Fibroblast of the conjunctiva (primary cell): ENCODE data around the gene TXNDC15.
A peak's percentile ranks its signal among the peaks of the same experiment; 100 is the strongest.
"Not testable (repeated sequence)": the region's sequence is repeated elsewhere in the genome, so short reads cannot be mapped to it uniquely, and the experiment has no call there.

Experiments used
- DNase-seq: peaks from one replicate; pipeline ENCODE4 v3.0.0-alpha.2; 2010; ENCODE audit warnings: low read depth

TXNDC15 gene

DNA sequence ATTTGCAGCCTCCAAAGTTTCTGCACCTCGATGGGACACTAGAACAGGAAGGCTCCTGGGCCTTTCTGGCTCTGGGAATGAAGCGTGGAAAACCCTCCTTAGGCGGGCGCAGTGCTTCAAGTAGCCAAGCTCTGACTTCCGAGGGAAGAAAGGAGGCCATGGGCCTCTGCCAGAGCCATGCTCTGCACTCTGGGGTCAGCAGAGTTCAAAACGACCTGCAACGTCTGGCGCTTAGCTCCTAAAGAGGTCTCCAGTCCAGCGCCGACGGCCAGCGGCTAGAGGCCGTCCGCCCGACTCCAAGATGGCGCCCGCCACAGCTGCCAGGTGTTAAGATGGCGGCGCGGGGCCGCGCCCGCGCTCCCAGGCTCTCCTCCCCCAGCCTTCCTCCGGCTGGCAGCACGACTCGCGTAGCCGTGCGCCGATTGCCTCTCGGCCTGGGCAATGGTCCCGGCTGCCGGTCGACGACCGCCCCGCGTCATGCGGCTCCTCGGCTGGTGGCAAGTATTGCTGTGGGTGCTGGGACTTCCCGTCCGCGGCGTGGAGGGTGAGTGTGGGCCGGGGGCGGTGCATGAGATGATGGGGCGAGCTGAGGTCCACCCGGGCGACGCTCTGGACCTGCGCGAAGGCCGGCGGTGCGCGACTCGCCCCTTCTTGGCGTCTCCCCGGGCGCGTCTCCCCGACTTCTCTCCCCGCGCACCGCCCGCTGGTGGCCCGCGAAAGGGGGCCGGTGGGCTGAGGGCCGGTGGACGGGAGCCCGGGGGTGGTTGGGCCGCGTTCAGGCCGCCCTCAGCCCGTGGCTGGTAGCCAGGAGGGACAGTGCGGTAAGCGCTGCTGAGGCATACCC lies at the start of gene TXNDC15:
Gene TXNDC15, plus strand, starts transcription at position 385 of the 844 bp plus-strand sequence. Its CDS starts 57 bp downstream, at position 442.
- DNase-seq: peak; percentile 75

GRCh38 chr5:134824681-134825080 lies 49.5 kb upstream of the TXNDC15 start:
- DNase-seq: no peak

DNA sequence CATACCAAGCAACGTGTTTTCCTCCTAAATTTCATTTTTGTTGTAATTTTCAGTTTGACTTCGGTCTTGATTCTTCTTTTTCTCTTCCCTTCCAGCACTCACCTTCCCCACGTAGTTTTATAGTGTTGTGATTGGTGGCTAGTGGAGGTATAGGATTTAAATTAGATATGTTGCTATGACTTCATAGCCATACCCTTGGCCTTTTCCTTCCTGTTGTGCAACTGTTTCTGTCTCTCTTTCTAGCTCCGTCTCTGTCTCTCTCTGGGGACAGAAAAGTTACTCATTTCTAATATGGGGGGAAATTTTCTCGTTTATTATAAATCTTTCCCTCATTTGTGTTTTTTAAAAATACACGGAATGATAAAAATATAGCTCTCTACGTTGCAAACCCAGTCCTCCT lies 49.0 kb upstream of the TXNDC15 start:
- no peak for DNase-seq

DNA sequence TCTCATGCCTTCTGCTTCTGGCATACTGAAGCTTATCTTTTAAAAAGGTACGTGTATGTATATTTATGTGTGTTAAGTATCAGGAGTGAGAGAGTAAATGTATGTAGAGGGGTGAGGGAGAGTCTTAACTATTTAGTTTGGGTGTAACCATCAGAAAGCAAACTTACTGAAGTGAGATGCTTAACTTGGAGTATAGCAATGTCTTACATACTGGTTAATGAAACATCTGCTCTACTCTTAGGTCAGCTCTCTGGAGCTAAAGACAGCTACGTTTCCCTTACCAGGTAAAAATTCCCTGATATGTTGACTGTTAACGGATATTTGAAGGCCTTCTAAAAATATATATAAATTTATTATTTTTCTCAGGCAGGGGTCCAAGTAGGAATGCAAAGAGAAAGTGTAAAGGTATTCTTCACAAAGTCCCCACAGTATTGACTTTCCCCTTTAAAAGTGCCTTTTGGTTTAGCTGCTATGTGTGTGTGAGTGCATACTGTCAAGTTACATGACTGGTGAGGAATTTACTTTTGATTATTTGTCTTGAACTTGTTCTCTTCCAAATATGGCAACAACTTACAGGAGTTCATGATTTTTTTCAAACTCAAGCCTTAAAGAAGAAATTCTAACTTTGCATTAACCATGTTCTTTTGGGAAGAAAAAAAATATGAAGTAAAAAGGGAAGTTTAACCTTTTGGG lies 40.7 kb upstream of the TXNDC15 start:
- no peak for DNase-seq

- no peak for DNase-seq
These were observed 38.5 kb upstream of the TXNDC15 start for GRCh38 chr5:134835623-134836022.

GRCh38 chr5:134837530-134838181 lies 36.5 kb upstream of the TXNDC15 start:
- no peak for DNase-seq

DNA sequence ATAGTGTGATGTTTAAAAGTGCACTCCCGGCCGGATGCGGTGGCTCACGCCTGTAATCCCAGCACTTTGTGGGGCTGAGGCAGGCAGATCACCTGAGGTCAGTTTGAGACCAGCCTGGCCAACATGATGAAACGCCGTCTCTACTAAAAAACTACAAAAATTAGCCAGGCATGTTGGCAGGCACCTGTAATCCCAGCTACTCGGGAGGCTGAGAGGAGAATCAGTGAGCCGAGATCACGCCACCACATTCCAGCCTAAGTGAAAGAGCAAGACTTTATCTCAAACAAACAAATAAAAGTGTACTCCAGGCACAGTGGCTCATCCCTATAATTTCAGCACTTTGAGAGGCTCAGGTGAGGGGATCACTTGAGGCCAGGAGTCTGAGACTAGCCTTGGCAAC lies 35.8 kb upstream of the TXNDC15 start:
- DNase-seq: not testable (repeated sequence)

GRCh38 chr5:134840811-134841210 lies 33.4 kb upstream of the TXNDC15 start:
- no peak for DNase-seq

GRCh38 chr5:134844252-134844651 lies 29.9 kb upstream of the TXNDC15 start:
- DNase-seq: no peak

DNA sequence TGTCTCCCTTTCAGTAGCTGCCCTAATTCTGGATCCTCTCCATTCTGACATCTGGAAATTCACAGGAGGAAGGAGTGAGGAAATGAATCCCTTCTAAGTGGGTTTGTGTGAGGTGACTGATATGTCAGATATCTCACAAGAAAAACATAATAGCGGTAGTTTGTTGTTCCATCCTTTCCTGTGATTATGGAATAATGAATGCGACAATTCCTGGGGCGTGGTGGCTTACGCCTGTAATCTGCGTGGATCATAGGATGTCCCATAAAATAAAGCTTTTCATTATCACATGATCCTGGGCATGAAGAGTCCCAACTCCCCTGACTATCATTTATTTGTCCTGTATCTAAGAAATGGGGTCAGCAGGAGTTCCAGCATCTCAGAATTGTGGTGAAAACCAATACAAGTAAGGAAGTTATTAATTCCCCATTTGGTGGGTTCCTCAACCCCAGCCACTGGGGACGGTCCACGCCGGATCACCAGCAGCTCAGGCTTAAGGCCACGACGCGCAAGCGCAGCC lies 28.8 kb upstream of the TXNDC15 start:
- DNase-seq: no peak

DNA sequence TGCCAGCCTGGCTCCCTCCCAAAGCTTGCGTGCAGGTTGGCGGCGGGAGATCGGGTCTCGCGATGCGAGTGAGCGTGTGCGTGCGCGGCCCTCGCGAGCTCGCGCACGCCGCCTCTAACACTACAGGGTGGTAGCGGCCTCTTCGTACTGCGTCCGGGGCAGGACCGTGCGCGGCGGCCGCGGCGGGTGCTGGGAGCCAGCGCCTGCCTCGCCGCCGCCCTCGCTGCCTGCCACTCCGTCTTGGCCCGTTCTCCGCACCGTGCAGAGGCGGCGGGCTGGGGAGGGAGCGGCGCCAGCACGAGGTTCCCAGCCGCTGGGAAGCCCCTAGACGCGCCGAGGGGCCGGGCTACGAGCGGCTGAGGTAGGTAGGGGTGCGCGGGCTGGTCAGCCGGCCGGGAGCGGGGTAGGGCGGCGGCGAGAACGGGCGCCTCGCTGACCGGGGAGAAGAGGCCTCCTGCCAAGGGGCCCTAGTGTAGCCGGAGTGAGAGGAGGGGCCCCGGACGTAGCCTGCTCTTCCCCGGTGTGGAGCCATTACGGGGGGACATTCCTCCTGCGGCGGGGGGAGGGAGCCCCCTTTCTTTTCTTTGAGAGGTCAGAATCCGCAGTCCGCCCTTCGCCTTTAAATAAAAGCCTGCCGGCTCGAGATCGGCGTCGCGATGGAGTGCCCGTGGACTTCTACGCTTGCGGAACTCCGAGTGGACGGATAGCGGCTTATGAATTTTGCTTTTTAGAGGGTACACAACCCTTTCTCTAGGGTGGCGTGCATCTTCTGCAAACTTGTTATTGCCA lies 28.1 kb upstream of the TXNDC15 start, which contains the start of gene C5orf24:
Gene C5orf24, plus strand, starts transcription at position 117 of the 789 bp plus-strand sequence. CDS start 8,933 bp downstream, outside the sequence.
- DNase-seq: peak; percentile 94

DNA sequence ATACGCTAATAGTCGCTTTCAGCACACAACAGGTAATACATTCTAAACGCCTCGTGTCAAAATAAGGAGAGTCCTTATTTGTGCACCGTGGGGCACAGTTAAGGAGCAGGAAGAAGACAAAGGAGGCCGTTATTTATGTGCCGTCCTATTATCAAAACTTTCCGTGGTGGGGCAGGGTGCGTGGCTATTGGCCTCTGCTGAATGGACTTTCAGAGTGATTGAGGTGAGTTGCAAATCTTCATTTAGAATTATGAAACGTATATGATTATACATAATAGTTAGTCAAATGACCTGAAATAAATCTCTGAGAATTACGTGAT lies 27.6 kb upstream of the TXNDC15 start:
- no peak for DNase-seq

- not testable (repeated sequence) for DNase-seq
These were observed 24.7 kb upstream of the TXNDC15 start for GRCh38 chr5:134849434-134849933.

GRCh38 chr5:134851307-134851923 lies 22.8 kb upstream of the TXNDC15 start:
- no peak for DNase-seq

DNA sequence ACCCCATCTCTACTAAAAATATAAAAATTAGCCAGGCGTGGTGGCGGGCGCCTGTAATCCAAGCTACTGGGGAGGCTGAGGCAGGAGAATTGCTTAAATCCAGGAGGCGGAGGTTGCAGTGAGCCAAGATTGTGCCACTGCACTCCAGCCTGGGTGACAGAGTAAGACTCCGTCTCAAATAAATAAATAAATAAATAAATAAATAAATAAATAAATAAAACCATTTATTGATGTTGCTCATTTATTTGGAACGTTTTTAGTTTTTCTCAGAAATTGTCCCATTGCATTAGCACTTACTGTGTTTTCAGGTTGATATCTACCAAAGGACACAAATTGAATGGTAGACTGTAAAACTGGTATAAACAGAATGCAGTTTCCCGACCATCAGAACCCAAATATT lies 17.7 kb upstream of the TXNDC15 start:
- DNase-seq: not testable (repeated sequence)

DNA sequence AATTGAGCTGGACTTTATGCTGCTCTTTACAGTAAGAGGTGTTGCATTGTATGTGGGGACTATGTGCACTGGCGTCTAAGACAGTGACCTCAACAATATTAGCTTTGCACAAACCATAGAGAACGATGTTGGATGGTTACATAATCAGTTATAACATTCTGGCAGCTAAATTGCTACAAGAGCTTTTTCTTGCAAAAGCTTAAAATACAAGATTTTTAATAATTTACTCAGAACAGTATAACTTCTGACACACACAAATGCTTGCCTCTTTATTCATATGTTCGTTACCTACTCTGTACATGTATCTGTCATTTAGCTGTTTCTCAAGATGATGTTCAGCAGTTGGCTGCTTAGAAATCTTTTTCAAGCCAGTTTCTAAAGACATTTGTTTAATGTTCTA lies 16.8 kb upstream of the TXNDC15 start:
- no peak for DNase-seq

DNA sequence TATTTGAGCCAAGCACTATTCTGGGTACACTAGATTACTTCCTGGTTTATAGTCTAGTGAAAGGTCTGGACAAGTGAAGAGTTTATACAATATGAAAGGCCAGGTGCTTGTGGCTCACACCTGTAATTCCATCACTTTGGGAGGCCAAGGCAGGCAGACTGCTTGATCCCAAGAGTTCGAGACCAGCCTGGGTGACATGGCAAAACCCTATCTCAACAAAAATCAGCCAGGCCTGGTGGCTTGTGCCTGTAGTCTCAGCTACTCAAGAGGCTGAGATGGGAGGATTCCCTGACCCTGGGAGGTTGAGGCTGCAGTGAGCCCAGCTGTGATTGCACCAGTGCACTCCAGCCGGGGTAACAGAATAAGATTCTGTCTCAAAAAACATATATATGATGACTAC lies 9.5 kb upstream of the TXNDC15 start:
- no peak for DNase-seq

DNA sequence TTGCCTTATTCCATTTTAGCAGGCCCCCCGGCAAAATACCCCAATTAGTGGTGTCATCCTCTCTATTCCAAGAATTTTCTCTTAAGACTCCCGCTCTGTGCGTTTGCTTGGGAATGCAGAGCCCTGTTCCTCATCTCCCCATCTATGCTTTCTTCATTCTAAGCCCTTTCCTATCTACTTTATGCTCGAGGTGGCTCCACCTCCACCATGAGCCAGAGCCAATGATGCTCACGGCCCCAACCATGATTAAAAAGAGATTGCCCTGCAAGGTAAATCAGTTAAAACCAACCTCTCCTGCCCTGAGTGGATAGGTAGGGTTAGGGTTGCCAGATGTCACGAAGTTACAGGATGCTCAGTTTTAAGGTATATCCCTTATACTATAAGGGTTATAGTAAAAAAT lies 677 bp upstream of the TXNDC15 start:
- DNase-seq: no peak

DNA sequence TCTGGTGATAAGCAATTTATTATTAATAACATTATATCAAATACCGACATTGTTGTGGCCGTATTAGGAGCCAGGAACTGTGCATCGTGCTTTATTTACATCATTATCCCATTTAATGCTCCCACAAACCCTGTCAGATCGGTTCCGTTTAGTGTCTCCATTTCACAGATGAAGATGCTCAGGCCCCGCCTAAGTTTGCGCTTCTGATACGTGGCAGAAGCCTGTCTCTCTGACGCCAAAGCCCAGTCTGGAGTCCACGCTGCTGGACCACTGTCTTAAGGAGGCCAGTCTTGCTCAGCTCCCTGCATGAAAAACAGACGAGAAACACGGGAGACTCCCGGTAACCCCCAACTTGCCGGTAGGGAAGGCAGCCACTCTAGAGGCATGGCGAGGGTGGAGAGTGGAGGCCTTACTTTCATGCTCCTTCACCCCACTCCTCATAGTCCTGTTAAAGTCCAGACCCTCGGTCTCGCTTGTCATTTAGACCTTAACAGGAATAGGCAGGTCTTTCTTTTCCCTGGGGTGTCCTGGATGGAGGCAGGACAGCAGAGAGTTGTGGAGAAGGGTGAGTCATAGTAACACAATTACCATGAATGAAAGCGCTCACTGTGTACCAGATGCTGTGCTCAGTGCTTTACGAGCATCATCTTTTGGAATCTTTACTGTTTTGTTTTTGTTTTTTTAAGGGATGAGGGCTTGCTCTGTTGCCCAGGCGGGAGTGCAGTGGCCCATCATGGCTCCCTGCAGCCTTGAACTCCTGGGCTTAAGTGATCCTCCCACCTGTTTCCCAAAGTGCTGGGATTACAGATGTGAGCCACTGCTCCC lies 872 bp downstream of the TXNDC15 start:
- DNase-seq: peak; percentile 87

DNA sequence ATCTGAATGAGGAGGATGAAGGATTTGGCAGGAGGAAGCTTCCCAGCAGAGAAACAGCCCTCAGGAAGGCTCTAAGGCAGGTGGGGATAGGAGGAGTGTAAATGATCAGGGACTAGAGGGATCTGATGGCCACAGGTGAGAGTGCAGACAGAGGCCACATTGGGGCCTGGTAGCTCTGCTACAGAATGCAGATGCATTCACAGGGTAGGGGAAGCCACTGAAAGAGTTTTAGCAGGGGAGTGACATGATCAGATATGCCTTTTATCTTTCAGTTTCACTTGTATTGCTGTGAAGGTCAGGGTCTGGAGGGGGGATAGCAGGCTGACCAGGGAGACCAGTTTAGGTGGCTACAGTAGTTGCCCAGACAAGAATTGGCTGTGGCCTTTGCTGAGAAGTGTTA lies 3.0 kb downstream of the TXNDC15 start:
- no peak for DNase-seq
